HCT116 (cell line): Measurements from ENCODE around the gene PPFIA1.

ENCODE experiments used
- CBX3 ChIP-seq: IDR thresholded peaks from 2 replicates; pipeline ENCODE4 v1.6.1; 2012; ENCODE audit warnings: low read depth
- EZH2 ChIP-seq: fragments of 200-600 bp; sonication (generic); IDR thresholded peaks from 2 replicates; pipeline ENCODE4 v1.6.1; 2017; ENCODE audit warnings: antibody characterized with exemption, mixed run types
- EZH2phosphoT487 ChIP-seq: fragments of 200-600 bp; IDR thresholded peaks from 2 replicates; pipeline ENCODE4 v1.6.1; 2018; ENCODE audit warnings: antibody characterized with exemption, borderline replicate concordance
- FOSL1 ChIP-seq: IDR thresholded peaks from 2 replicates; pipeline ENCODE4 v1.6.1; 2012; ENCODE audit warnings: low read depth
- POLR2A ChIP-seq: IDR thresholded peaks from 2 replicates; pipeline ENCODE4 v1.7.0; 2011; ENCODE audit warnings: borderline replicate concordance; ENCODE audit not compliant: insufficient read depth, insufficient read length; ENCODE audit errors: extremely low read depth
- POLR2AphosphoS5 ChIP-seq: IDR thresholded peaks from 2 replicates; pipeline ENCODE4 v1.6.1; 2011; ENCODE audit warnings: mild to moderate bottlenecking, low read depth, low read length, moderate library complexity
- RAD21 ChIP-seq: IDR thresholded peaks from 2 replicates; pipeline ENCODE4 v1.6.1; 2012; ENCODE audit warnings: low read depth, mild to moderate bottlenecking
- SRF ChIP-seq: IDR thresholded peaks from 2 replicates; pipeline ENCODE4 v1.6.1; 2012; ENCODE audit warnings: low read depth
- TCF7L2 ChIP-seq: IDR thresholded peaks from 2 replicates; pipeline ENCODE4 v1.7.0; 2011; ENCODE audit warnings: borderline replicate concordance, inconsistent platforms; ENCODE audit not compliant: insufficient read depth, insufficient read length; ENCODE audit errors: extremely low read depth
- ZNF274 ChIP-seq: fragments of 200-500 bp; sonication (Bioruptor generic); IDR thresholded peaks from 2 replicates; pipeline ENCODE4 v1.6.1; 2014; ENCODE audit warnings: mild to moderate bottlenecking, low read depth, low read length, inconsistent platforms
- TF ChIP-seq, protein P1 (sequence below), 3 experiments: fragments of 200-600 bp in 1 of 3; sonication (generic) in 1 of 3; IDR thresholded peaks in 2 of 3; conservative IDR thresholded peaks in 1 of 3; 2 replicates each; pipeline ENCODE4 v1.5.1; 2012 to 2017; ENCODE audit warnings: low read depth in 2 of 3, low read length in 2 of 3, antibody characterized with exemption in 1 of 3, borderline replicate concordance in 1 of 3, control low read depth in 1 of 3, mild to moderate bottlenecking in 1 of 3, mixed read lengths in 1 of 3, mixed run types in 1 of 3, moderate library complexity in 1 of 3; ENCODE audit not compliant: insufficient read depth in 1 of 3
- TF ChIP-seq, protein P2 (sequence below): IDR thresholded peaks from 2 replicates; pipeline ENCODE4 v1.6.1; 2012
- TF ChIP-seq, protein P3 (sequence below): IDR thresholded peaks from 2 replicates; pipeline ENCODE4 v1.6.1; 2012; ENCODE audit warnings: low read depth
- TF ChIP-seq, protein P4 (sequence below): IDR thresholded peaks from 2 replicates; pipeline ENCODE4 v1.6.1; 2012

DNA sequence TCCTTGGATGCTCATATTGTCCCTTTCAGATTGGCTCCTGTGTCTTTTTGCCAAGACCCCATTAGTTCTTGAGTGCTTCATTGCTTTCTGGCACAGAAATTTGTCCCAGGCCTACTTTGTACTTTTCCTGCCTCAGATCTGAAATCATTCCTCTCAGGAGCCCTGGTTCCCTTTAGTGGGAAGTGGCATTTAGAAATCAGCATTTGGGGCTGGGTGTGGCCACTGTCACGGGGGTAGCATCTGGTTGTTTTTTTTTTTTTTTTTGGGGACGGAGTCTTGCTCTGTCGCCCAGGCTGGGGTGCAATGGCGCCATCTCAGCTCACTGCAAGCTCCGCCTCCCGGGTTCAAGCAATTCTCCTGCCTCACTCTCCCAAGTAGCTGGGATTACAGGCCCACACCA, 18.2 kb downstream of the PPFIA1 start:
- TF ChIP-seq FOSL1 (no peak), POLR2A (no peak), SRF (no peak), EZH2 (no peak), CBX3 (no peak), POLR2AphosphoS5 (no peak), ZNF274 (no peak), RAD21 (no peak), EZH2phosphoT487 (no peak), TCF7L2 (no peak)
- TF ChIP-seq, protein P1, sequence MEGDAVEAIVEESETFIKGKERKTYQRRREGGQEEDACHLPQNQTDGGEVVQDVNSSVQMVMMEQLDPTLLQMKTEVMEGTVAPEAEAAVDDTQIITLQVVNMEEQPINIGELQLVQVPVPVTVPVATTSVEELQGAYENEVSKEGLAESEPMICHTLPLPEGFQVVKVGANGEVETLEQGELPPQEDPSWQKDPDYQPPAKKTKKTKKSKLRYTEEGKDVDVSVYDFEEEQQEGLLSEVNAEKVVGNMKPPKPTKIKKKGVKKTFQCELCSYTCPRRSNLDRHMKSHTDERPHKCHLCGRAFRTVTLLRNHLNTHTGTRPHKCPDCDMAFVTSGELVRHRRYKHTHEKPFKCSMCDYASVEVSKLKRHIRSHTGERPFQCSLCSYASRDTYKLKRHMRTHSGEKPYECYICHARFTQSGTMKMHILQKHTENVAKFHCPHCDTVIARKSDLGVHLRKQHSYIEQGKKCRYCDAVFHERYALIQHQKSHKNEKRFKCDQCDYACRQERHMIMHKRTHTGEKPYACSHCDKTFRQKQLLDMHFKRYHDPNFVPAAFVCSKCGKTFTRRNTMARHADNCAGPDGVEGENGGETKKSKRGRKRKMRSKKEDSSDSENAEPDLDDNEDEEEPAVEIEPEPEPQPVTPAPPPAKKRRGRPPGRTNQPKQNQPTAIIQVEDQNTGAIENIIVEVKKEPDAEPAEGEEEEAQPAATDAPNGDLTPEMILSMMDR (IDR thresholded peaks at IDR 0.05 in 2 of 3, conservative IDR thresholded peaks at IDR 0.05 in 1 of 3; ENCODE audit: borderline replicate concordance in 1 of 3, insufficient read depth in 1 of 3, low read depth in 2 of 3, low read length in 2 of 3), result no peak
- TF ChIP-seq, protein P2, sequence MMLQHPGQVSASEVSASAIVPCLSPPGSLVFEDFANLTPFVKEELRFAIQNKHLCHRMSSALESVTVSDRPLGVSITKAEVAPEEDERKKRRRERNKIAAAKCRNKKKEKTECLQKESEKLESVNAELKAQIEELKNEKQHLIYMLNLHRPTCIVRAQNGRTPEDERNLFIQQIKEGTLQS, result no peak
- TF ChIP-seq, protein P3, sequence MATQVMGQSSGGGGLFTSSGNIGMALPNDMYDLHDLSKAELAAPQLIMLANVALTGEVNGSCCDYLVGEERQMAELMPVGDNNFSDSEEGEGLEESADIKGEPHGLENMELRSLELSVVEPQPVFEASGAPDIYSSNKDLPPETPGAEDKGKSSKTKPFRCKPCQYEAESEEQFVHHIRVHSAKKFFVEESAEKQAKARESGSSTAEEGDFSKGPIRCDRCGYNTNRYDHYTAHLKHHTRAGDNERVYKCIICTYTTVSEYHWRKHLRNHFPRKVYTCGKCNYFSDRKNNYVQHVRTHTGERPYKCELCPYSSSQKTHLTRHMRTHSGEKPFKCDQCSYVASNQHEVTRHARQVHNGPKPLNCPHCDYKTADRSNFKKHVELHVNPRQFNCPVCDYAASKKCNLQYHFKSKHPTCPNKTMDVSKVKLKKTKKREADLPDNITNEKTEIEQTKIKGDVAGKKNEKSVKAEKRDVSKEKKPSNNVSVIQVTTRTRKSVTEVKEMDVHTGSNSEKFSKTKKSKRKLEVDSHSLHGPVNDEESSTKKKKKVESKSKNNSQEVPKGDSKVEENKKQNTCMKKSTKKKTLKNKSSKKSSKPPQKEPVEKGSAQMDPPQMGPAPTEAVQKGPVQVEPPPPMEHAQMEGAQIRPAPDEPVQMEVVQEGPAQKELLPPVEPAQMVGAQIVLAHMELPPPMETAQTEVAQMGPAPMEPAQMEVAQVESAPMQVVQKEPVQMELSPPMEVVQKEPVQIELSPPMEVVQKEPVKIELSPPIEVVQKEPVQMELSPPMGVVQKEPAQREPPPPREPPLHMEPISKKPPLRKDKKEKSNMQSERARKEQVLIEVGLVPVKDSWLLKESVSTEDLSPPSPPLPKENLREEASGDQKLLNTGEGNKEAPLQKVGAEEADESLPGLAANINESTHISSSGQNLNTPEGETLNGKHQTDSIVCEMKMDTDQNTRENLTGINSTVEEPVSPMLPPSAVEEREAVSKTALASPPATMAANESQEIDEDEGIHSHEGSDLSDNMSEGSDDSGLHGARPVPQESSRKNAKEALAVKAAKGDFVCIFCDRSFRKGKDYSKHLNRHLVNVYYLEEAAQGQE, result no peak
- TF ChIP-seq, protein P4, sequence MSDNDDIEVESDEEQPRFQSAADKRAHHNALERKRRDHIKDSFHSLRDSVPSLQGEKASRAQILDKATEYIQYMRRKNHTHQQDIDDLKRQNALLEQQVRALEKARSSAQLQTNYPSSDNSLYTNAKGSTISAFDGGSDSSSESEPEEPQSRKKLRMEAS, result no peak
